ENCODE data around the gene TMPO.

- TF ChIP-seq EZH2 (IDR thresholded peaks at IDR 0.05) (no peak), FOXP2 (optimal IDR thresholded peaks at IDR 0.05; ENCODE audit: control extremely low read depth, extremely low read length, insufficient read depth) (no peak)
Measured at GRCh38 chr12:98519257-98519907, 4.0 kb downstream of the TMPO start.
